K562 (cell line): ENCODE data around the gene PLEKHN1. TPM values are rescaled to one million over a fixed set of nuclear protein-coding genes. Genes with fewer than 3 reads are reported as not detected.

Experiments used
- CC2D1A ChIP-seq: fragments of 450-650 bp; IDR thresholded peaks from 2 replicates; pipeline ENCODE4 v1.6.1; 2017; ENCODE audit warnings: mild to moderate bottlenecking
- GTF2E2 ChIP-seq: fragments of 200-800 bp; sonication (Bioruptor generic); IDR thresholded peaks from 2 replicates; pipeline ENCODE4 v1.6.1; 2016; ENCODE audit warnings: missing genetic modification characterization, missing compliant biosample characterization
- KDM1A ChIP-seq, 2 experiments: fragments of 450-650 bp; IDR thresholded peaks; 2 replicates each; pipeline ENCODE4 v1.6.1; 2016; ENCODE audit warnings: mild to moderate bottlenecking in 2 of 2
- NR1H2 ChIP-seq: sonication (generic); formaldehyde crosslinking; IDR thresholded peaks from 2 replicates; pipeline ENCODE4 v1.4.0; 2020; ENCODE audit warnings: mild to moderate bottlenecking, missing genetic modification reagents
- RFX1 ChIP-seq: fragments of 450-650 bp; IDR thresholded peaks from 2 replicates; pipeline ENCODE4 v1.6.1; 2016; ENCODE audit warnings: mild to moderate bottlenecking, moderate library complexity
- YY1 ChIP-seq, 3 experiments: IDR thresholded peaks; 2 replicates each; pipeline ENCODE4 v1.6.1; 2011; ENCODE audit warnings: low read length in 2 of 3, mild to moderate bottlenecking in 2 of 3, moderate library complexity in 2 of 3, borderline replicate concordance in 1 of 3, control low read depth in 1 of 3, low read depth in 1 of 3; ENCODE audit not compliant: insufficient read depth in 3 of 3, insufficient replicate concordance in 2 of 3, control insufficient read depth in 1 of 3, insufficient read length in 1 of 3; ENCODE audit errors: extremely low read depth in 1 of 3
- ZNF57 ChIP-seq: fragments of 450-650 bp; formaldehyde crosslinking; IDR thresholded peaks from 2 replicates; pipeline ENCODE4 v1.4.0; 2020; ENCODE audit warnings: mild to moderate bottlenecking, moderate library complexity
- ZNF583 ChIP-seq: fragments of 250-450 bp; sonication (Bioruptor Pico); IDR thresholded peaks from 2 replicates; pipeline ENCODE4 v1.4.0; 2020
- polyA plus RNA-seq, 8 experiments: library from polyadenylated mRNA; depleted of rRNA in 4 of 8; stranded (reverse) in 5 of 8; unstranded in 3 of 8; fragments of >200 nt; fragmentation: Nextera tagmentation in 2 of 8; fragmentation: Illumina TruSeq in 1 of 8; extraction: Ambion mirVana in 2 of 8; extraction: Trizol in 1 of 8; gene quantifications; 2 replicates each; pipeline versions ENCODE4 v1.2.1 to v1.2.3, GENCODE V29; 2011 to 2014; ENCODE audit warnings: inconsistent platforms in 1 of 8, missing spikeins in 1 of 8
- total RNA-seq, 7 experiments: library from RNA; depleted of rRNA in 6 of 7; stranded (reverse); fragments of >200 nt in 6 of 7; fragmentation: Illumina TruSeq in 2 of 7; extraction: Trizol in 2 of 7; gene quantifications; 2 replicates each; pipeline versions ENCODE4 v1.2.1 to v1.2.3, GENCODE V29; 2011 to 2021; ENCODE audit warnings: low replicate concordance in 1 of 7
- TF ChIP-seq, protein P1 (sequence below): fragments of 250-450 bp; sonication (Bioruptor Pico); IDR thresholded peaks from 2 replicates; pipeline ENCODE4 v1.8.0; 2022; ENCODE audit warnings: inconsistent platforms
- TF ChIP-seq, protein P2 (sequence below), 2 experiments: fragments of 450-650 bp in 1 of 2; sonication (generic) in 1 of 2; formaldehyde crosslinking in 1 of 2; IDR thresholded peaks; 2 replicates each; pipeline versions ENCODE4 v1.7.1 to v1.9.0; 2016 to 2022; ENCODE audit warnings: inconsistent platforms in 1 of 2, mild to moderate bottlenecking in 1 of 2, missing genetic modification reagents in 1 of 2
- TF ChIP-seq, protein P3 (sequence below), 2 experiments: fragments of 200-800 bp in 1 of 2; sonication (Bioruptor generic) in 1 of 2; sonication (generic) in 1 of 2; formaldehyde crosslinking in 1 of 2; IDR thresholded peaks in 1 of 2; conservative IDR thresholded peaks in 1 of 2; 2 replicates each; pipeline versions ENCODE4 v1.5.0 to v1.6.1; 2016 to 2020; ENCODE audit warnings: missing compliant biosample characterization in 1 of 2, missing genetic modification characterization in 1 of 2, missing genetic modification reagents in 1 of 2
- TF ChIP-seq, protein P4 (sequence below): fragments of 250-450 bp; sonication (Bioruptor Pico); IDR thresholded peaks from 2 replicates; pipeline ENCODE4 v1.8.0; 2022; ENCODE audit warnings: inconsistent platforms, mild to moderate bottlenecking, moderate library complexity, borderline replicate concordance

PLEKHN1 gene
- total and polyA plus RNA-seq, 9 of the 15 experiments (the other 6 are each of a cell fraction or from before 2014, with no cell fraction given), result 0.07 to 1.5 (median 0.13) TPM; not detected in 2

DNA sequence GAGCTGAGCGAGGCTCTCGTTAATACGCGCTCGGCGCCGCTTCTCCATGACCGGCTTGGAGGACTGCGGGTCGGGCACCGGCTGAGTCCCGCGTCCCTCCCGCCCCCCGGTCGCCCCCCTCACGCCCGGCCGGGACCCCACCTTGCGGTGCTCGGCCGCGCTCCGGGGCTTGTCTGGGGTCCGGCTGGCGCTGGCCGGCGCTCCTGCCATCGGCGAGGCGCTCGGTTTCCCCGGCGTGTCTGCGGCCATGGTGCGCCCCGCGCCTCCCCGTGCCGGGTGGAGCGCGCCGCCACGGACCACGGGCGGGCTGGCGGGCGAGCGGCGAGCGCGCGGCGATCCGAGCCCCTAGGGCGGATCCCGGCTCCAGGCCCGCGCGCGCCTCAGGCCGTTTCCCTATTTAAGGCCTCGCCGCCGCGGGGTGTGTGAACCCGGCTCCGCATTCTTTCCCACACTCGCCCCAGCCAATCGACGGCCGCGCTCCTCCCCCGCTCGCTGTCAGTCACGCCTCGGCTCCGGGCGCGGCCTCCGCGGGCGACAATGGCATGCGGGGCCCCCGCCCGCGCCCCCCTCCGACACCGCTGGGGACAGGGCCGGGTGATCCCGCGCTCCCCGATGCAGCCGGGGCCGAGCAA lies 33.6 kb downstream of the PLEKHN1 start, which contains the start of gene HES4 (continued):
- TF ChIP-seq YY1 (IDR thresholded peaks at IDR 0.05; ENCODE audit: borderline replicate concordance in 1 of 3, control insufficient read depth in 1 of 3, extremely low read depth in 1 of 3, insufficient read depth in 3 of 3, insufficient read length in 1 of 3, insufficient replicate concordance in 2 of 3, low read depth in 1 of 3, low read length in 2 of 3), result peak in 1 of 3 experiments; percentile 57
- no peak for TF ChIP-seq KDM1A (IDR thresholded peaks at IDR 0.05)
- no peak for TF ChIP-seq ZNF57 (CRISPR knock-in tag)
- TF ChIP-seq, protein P1, sequence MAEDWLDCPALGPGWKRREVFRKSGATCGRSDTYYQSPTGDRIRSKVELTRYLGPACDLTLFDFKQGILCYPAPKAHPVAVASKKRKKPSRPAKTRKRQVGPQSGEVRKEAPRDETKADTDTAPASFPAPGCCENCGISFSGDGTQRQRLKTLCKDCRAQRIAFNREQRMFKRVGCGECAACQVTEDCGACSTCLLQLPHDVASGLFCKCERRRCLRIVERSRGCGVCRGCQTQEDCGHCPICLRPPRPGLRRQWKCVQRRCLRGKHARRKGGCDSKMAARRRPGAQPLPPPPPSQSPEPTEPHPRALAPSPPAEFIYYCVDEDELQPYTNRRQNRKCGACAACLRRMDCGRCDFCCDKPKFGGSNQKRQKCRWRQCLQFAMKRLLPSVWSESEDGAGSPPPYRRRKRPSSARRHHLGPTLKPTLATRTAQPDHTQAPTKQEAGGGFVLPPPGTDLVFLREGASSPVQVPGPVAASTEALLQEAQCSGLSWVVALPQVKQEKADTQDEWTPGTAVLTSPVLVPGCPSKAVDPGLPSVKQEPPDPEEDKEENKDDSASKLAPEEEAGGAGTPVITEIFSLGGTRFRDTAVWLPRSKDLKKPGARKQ (CRISPR knock-in tag), result no peak
- TF ChIP-seq, protein P2, sequence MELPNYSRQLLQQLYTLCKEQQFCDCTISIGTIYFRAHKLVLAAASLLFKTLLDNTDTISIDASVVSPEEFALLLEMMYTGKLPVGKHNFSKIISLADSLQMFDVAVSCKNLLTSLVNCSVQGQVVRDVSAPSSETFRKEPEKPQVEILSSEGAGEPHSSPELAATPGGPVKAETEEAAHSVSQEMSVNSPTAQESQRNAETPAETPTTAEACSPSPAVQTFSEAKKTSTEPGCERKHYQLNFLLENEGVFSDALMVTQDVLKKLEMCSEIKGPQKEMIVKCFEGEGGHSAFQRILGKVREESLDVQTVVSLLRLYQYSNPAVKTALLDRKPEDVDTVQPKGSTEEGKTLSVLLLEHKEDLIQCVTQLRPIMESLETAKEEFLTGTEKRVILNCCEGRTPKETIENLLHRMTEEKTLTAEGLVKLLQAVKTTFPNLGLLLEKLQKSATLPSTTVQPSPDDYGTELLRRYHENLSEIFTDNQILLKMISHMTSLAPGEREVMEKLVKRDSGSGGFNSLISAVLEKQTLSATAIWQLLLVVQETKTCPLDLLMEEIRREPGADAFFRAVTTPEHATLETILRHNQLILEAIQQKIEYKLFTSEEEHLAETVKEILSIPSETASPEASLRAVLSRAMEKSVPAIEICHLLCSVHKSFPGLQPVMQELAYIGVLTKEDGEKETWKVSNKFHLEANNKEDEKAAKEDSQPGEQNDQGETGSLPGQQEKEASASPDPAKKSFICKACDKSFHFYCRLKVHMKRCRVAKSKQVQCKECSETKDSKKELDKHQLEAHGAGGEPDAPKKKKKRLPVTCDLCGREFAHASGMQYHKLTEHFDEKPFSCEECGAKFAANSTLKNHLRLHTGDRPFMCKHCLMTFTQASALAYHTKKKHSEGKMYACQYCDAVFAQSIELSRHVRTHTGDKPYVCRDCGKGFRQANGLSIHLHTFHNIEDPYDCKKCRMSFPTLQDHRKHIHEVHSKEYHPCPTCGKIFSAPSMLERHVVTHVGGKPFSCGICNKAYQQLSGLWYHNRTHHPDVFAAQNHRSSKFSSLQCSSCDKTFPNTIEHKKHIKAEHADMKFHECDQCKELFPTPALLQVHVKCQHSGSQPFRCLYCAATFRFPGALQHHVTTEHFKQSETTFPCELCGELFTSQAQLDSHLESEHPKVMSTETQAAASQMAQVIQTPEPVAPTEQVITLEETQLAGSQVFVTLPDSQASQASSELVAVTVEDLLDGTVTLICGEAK (IDR thresholded peaks at IDR 0.05), result no peak
- TF ChIP-seq, protein P2 (CRISPR knock-in tag; IDR thresholded peaks at IDR 0.05), result no peak
- peak; percentile 43; the same call in 1 of the 2 replicates for TF ChIP-seq GTF2E2
- peak; percentile 11; the same call in 1 of the 2 replicates for TF ChIP-seq ZNF583 (CRISPR knock-in tag)
- TF ChIP-seq, protein P3, sequence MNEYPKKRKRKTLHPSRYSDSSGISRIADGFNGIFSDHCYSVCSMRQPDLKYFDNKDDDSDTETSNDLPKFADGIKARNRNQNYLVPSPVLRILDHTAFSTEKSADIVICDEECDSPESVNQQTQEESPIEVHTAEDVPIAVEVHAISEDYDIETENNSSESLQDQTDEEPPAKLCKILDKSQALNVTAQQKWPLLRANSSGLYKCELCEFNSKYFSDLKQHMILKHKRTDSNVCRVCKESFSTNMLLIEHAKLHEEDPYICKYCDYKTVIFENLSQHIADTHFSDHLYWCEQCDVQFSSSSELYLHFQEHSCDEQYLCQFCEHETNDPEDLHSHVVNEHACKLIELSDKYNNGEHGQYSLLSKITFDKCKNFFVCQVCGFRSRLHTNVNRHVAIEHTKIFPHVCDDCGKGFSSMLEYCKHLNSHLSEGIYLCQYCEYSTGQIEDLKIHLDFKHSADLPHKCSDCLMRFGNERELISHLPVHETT (CRISPR knock-in tag; conservative IDR thresholded peaks at IDR 0.05 in 1 of 2, IDR thresholded peaks at IDR 0.05 in 1 of 2), result no peak
- TF ChIP-seq, protein P4, sequence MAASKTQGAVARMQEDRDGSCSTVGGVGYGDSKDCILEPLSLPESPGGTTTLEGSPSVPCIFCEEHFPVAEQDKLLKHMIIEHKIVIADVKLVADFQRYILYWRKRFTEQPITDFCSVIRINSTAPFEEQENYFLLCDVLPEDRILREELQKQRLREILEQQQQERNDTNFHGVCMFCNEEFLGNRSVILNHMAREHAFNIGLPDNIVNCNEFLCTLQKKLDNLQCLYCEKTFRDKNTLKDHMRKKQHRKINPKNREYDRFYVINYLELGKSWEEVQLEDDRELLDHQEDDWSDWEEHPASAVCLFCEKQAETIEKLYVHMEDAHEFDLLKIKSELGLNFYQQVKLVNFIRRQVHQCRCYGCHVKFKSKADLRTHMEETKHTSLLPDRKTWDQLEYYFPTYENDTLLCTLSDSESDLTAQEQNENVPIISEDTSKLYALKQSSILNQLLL (CRISPR knock-in tag), result no peak
- TF ChIP-seq NR1H2 (CRISPR knock-in tag), result no peak
- no peak for TF ChIP-seq CC2D1A
- no peak for TF ChIP-seq RFX1
